Activated CD4-positive, alpha-beta memory T cell treated with anti-CD3 and anti-CD28 coated beads for 36 hours (primary cell): Measurements from ENCODE around the gene NSMCE3. TPM values are rescaled to one million over a fixed set of nuclear protein-coding genes. Genes with fewer than 3 reads are reported as not detected.
A peak's percentile ranks its signal among the peaks of the same experiment; 100 is the strongest.

Experiments used
- CTCF ChIA-PET: fragments of 350-600 bp; sonication (Branson Sonifier 250); formaldehyde crosslinking; loops from one replicate; lab custom pipeline; 2021; ENCODE audit warnings: antibody characterized with exemption, inconsistent platforms; lab: Charles Lee
- POLR2A ChIA-PET: fragments of 350-600 bp; sonication (Branson Sonifier 250); formaldehyde crosslinking; loops from one replicate; lab custom pipeline; 2021; ENCODE audit warnings: antibody characterized with exemption; lab: Charles Lee
- DNase-seq: peaks from one replicate; pipeline ENCODE4 v3.0.0-alpha.2; 2020
- H3K27ac Mint-ChIP-seq: one replicate; pipeline ENCODE4 v1.8.0; 2021; ENCODE audit warnings: mixed read lengths
- H3K27me3 Mint-ChIP-seq: one replicate; pipeline ENCODE4 v1.8.0; 2021; ENCODE audit warnings: mixed read lengths
- H3K36me3 Mint-ChIP-seq: one replicate; pipeline ENCODE4 v1.8.0; 2021; ENCODE audit warnings: mixed read lengths
- H3K4me1 Mint-ChIP-seq: one replicate; pipeline ENCODE4 v1.8.0; 2021; ENCODE audit warnings: low read depth, mixed read lengths
- H3K4me3 Mint-ChIP-seq: one replicate; pipeline ENCODE4 v1.8.0; 2021; ENCODE audit warnings: mild to moderate bottlenecking, mixed read lengths
- H3K9me3 Mint-ChIP-seq: one replicate; pipeline ENCODE4 v1.8.0; 2021; ENCODE audit warnings: mixed read lengths
- intact Hi-C: fragments of 100-400 bp; cut with micrococcal nuclease; formaldehyde crosslinking; loops from one replicate; pipeline ENCODE4 v1.15.1; 2023
- total RNA-seq, 2 experiments: library from RNA; stranded (reverse); gene quantifications; one replicate each; pipeline ENCODE4 v1.2.3, GENCODE V29; 2021

Gene NSMCE3
- total RNA-seq, 2 experiments from 2014 or later, result 7.7 TPM

- ChIA-PET CTCF (no interaction called here), POLR2A (no interaction called here)
- no peak overlapping the region for H3K27ac Mint-ChIP-seq
- no peak overlapping the region for H3K4me3 Mint-ChIP-seq
- H3K4me1 Mint-ChIP-seq, result no peaks in the 10 kb centered on the region
- no peaks in the 10 kb centered on the region for H3K36me3 Mint-ChIP-seq
- H3K9me3 Mint-ChIP-seq, result no peaks in the 10 kb centered on the region
- no peak for DNase-seq
- peaks cover 25% of the 10 kb centered on the region for H3K27me3 Mint-ChIP-seq
- intact Hi-C loops, result no loop called here
Observed at GRCh38 chr15:29289173-29289572, 19.6 kb upstream of the NSMCE3 start.

DNA sequence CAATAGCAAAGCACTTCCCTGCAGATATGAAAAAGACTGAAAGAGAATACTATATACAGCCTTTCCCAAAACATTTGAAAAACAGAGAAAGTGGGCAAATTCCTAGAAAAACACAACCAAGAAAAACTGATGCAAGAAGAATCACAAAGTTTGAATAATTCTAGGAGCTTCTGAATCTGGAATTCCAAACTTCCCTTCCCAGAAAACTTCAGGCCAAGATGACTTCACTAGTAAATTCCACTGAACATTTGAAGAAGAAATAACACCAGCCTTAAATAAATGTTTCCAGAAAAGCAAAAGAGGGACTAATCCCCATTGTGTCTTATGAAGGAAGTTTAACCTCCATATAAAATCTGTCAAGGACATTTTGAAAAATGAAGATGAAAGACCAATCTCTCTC, 15.8 kb upstream of the NSMCE3 start:
- Mint-ChIP-seq H3K36me3 (no peaks in the 10 kb centered on the region), H3K27ac (no peak overlapping the region), H3K4me3 (no peak overlapping the region), H3K27me3 (peaks cover 39% of the 10 kb centered on the region), H3K4me1 (no peaks in the 10 kb centered on the region), H3K9me3 (no peaks in the 10 kb centered on the region)
- ChIA-PET POLR2A (no interaction called here), CTCF (interaction anchor here (0.6 kb wide), 1 partner anchor 1653 kb away, joined by 4 read pairs; no protein-coding TSS in a partner anchor)
- intact Hi-C loops, result no loop called here
- no peak for DNase-seq

DNA sequence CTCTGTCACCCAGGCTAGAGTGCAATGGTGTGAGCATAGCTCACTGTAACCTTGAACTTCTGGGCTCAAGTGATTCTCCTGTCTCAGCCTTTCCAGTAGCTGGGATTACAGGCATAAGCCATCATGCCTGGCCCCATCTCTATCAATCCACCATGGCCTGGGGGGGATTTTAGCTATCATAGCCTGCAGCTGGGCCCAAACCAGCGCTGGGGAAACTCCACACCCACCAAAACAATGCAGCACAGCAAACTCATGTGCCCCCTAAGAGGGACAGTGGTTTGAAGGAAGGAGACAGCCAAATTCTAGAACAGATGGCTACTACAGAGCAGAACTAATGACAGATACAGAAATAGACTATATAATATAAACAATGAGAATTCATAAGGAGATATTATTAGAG, 13.8 kb upstream of the NSMCE3 start:
- no peaks in the 10 kb centered on the region for H3K9me3 Mint-ChIP-seq

DNA sequence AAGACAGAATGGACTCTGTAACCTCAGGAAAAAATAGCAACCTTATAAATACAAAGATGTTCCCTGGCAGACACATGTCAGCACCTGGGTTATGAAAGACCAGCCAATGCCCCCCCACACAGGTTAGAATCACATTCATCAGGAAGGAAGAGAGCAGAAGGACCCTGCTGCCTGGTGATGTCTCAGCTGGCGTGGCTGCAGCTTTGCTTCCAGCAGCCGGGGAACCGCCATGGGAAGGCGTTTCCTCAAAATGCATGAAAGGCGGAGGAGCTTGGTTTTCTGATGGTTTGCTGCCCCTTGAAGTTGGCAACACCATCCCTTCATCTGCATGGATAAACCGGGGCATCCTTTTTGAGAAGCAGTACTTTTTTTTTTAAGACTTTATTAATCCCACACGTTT, 10.9 kb upstream of the NSMCE3 start:
- Mint-ChIP-seq H3K4me3 (no peak overlapping the region), H3K27ac (no peak overlapping the region), H3K9me3 (no peaks in the 10 kb centered on the region), H3K27me3 (peaks cover 28% of the 10 kb centered on the region), H3K4me1 (no peaks in the 10 kb centered on the region), H3K36me3 (no peaks in the 10 kb centered on the region)
- intact Hi-C loops, result no loop called here
- DNase-seq, result no peak
- POLR2A ChIA-PET, result no interaction called here
- CTCF ChIA-PET, result interaction anchor here (0.7 kb wide), 1 partner anchor 389 kb away, joined by 3 read pairs; no protein-coding TSS in a partner anchor

More for the DNA sequence above, 13.8 kb upstream of the NSMCE3 start:
- Mint-ChIP-seq H3K4me3 (no peak overlapping the region), H3K4me1 (no peaks in the 10 kb centered on the region), H3K36me3 (no peaks in the 10 kb centered on the region), H3K27me3 (peaks cover 38% of the 10 kb centered on the region), H3K27ac (no peak overlapping the region)
- intact Hi-C loops, result no loop called here
- DNase-seq, result no peak
- POLR2A ChIA-PET, result no interaction called here
- CTCF ChIA-PET, result no interaction called here

- H3K27ac Mint-ChIP-seq, result no peak overlapping the region
- POLR2A ChIA-PET, result no interaction called here
- H3K9me3 Mint-ChIP-seq, result no peaks in the 10 kb centered on the region
- DNase-seq, result no peak
- H3K36me3 Mint-ChIP-seq, result no peaks in the 10 kb centered on the region
- H3K27me3 Mint-ChIP-seq, result peaks cover 16% of the 10 kb centered on the region
- no peaks in the 10 kb centered on the region for H3K4me1 Mint-ChIP-seq
- intact Hi-C loops, result no loop called here
- H3K4me3 Mint-ChIP-seq, result no peak overlapping the region
- CTCF ChIA-PET, result no interaction called here
Observed at GRCh38 chr15:29278436-29279105, 8.9 kb upstream of the NSMCE3 start.

DNA sequence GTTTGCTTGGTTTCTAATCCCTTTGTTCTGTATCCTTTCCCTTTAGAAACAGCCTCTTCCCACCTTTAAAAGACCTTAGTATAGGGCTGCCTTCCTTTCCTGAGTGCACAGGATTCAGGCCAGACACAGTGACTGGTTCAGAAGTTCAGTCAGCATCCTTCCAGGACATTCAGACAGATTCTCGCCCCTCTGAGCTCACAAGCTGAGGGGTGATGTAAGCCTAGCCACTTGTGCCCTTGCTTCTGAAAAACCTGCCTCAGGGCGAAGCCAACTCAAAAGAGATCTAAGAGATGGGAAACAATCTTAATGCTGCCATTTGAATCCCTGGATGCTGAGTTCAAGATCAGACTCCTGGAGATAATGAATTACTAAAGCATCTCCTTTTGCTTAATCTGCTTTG, 6.7 kb upstream of the NSMCE3 start:
- H3K36me3 Mint-ChIP-seq, result no peaks in the 10 kb centered on the region
- POLR2A ChIA-PET, result no interaction called here

DNA sequence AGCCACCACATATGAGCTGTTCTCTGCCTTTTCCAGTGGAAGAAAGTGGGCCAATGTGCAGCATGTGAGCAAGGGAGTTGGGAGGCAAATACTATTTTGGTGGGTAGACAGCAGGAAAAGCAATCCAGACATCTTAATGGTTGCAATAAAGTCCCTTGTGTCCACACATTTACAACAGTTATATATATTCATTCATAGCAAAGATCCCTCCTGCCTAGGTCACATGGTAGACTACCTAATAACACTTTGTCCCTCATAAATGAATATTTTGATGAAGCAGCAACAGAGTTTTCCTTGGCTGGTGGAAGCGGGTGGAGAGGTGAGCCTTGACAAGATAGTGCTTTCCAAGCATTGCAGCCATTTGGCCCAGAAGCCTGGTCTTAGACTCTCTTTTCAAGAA, 6.2 kb upstream of the NSMCE3 start:
- H3K27ac Mint-ChIP-seq, result no peak overlapping the region
- CTCF ChIA-PET, result no interaction called here
- intact Hi-C loops, result no loop called here

More for the DNA sequence above, 6.7 kb upstream of the NSMCE3 start:
- intact Hi-C loops, result no loop called here
- Mint-ChIP-seq H3K27ac (no peak overlapping the region), H3K27me3 (peaks cover 7% of the 10 kb centered on the region), H3K4me1 (peaks cover 4% of the 10 kb centered on the region), H3K9me3 (no peaks in the 10 kb centered on the region), H3K4me3 (no peak overlapping the region)
- CTCF ChIA-PET, result no interaction called here
- DNase-seq, result no peak

GRCh38 chr15:29274946-29275345, 5.3 kb upstream of the NSMCE3 start:
- no peaks in the 10 kb centered on the region for H3K9me3 Mint-ChIP-seq
- H3K4me3 Mint-ChIP-seq, result no peak overlapping the region
- CTCF ChIA-PET, result no interaction called here
- peaks cover under 1% of the 10 kb centered on the region for H3K27me3 Mint-ChIP-seq
- H3K36me3 Mint-ChIP-seq, result no peaks in the 10 kb centered on the region
- peaks cover 12% of the 10 kb centered on the region for H3K4me1 Mint-ChIP-seq
- POLR2A ChIA-PET, result no interaction called here
- DNase-seq, result no peak
- H3K27ac Mint-ChIP-seq, result no peak overlapping the region
- intact Hi-C loops, result no loop called here

More for the DNA sequence above, 6.2 kb upstream of the NSMCE3 start:
- H3K4me1 Mint-ChIP-seq, result peaks cover 5% of the 10 kb centered on the region
- H3K4me3 Mint-ChIP-seq, result no peak overlapping the region
- H3K9me3 Mint-ChIP-seq, result no peaks in the 10 kb centered on the region
- POLR2A ChIA-PET, result no interaction called here
- DNase-seq, result no peak
- no peaks in the 10 kb centered on the region for H3K36me3 Mint-ChIP-seq
- peaks cover 7% of the 10 kb centered on the region for H3K27me3 Mint-ChIP-seq

DNA sequence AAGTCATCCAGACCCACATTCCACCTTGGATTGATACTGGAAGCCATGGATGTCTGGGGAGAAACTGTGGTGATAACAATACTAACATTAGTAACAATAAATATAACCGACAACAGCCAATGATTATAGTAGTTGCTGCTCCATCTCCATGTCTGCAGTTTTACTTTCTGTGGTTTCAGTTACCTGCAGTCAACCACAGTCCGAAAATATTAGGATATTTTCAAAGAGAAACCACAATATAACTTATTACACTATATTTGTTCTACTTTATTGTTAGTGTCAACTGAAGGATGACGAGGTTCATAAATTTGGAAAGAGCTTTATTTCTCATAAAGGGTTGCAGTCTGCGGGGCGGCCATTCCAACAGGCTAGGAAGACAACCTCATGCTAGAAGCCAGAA, 2.6 kb upstream of the NSMCE3 start:
- Mint-ChIP-seq H3K27ac (no peak overlapping the region), H3K4me1 (peaks cover 25% of the 10 kb centered on the region), H3K36me3 (peaks cover 6% of the 10 kb centered on the region), H3K4me3 (no peak overlapping the region), H3K27me3 (no peaks in the 10 kb centered on the region), H3K9me3 (no peaks in the 10 kb centered on the region)
- DNase-seq, result no peak
- ChIA-PET POLR2A (no interaction called here), CTCF (no interaction called here)
- intact Hi-C loops, result no loop called here

DNA sequence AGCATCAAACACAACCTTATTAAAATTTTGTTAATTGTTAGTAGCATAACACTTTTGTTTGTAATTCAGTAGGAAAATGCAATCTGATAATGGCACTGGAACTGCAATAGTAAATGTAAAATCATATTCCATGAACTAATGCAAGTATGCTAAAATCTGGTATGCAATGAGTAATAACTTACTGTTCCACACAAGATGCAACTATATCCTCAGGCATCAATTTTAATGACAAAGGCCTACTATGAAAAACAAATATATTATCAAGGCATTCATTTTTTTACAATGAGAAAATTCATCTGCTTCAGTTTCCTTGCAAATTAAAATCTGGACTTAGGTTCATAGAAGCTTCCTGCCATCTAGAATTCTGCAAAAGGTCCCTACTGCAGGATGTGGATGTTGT, 1.4 kb upstream of the NSMCE3 start:
- Mint-ChIP-seq H3K9me3 (no peaks in the 10 kb centered on the region), H3K4me1 (peaks cover 37% of the 10 kb centered on the region), H3K36me3 (peaks cover 10% of the 10 kb centered on the region), H3K4me3 (no peak overlapping the region), H3K27ac (no peak overlapping the region), H3K27me3 (no peaks in the 10 kb centered on the region)
- intact Hi-C loops, result loop anchor here (1.0 kb wide), 1 partner anchor 88 kb away; no protein-coding TSS in a partner anchor
- ChIA-PET POLR2A (no interaction called here), CTCF (no interaction called here)
- no peak for DNase-seq

GRCh38 chr15:29270169-29270955, 740 bp upstream of the NSMCE3 start:
- Mint-ChIP-seq H3K9me3 (no peaks in the 10 kb centered on the region), H3K36me3 (peaks cover 10% of the 10 kb centered on the region), H3K27me3 (no peaks in the 10 kb centered on the region), H3K4me1 (peaks cover 42% of the 10 kb centered on the region), H3K4me3 (peak overlapping the region; percentile 88), H3K27ac (peak overlapping the region; percentile 96)
- DNase-seq, result peak; percentile 21
- CTCF ChIA-PET, result no interaction called here
- POLR2A ChIA-PET, result interaction anchor here (0.6 kb wide), 1 partner anchor 399 kb away, joined by 3 read pairs; no protein-coding TSS in a partner anchor
- intact Hi-C loops, result loop anchor here (1.0 kb wide), 1 partner anchor 87 kb away; no protein-coding TSS in a partner anchor

- ChIA-PET CTCF (interaction anchor here (2.6 kb wide), 1 partner anchor 166 kb away, joined by 10 read pairs; no protein-coding TSS in a partner anchor), POLR2A (no interaction called here)
- intact Hi-C loops, result loop anchor here (1.0 kb wide), 1 partner anchor 224 kb away; no protein-coding TSS in a partner anchor
- H3K9me3 Mint-ChIP-seq, result no peaks in the 10 kb centered on the region
- peak overlapping the region; percentile 94 for H3K27ac Mint-ChIP-seq
- peak overlapping the region; percentile 99 for H3K4me3 Mint-ChIP-seq
- H3K36me3 Mint-ChIP-seq, result peaks cover 10% of the 10 kb centered on the region
- DNase-seq, result peak; percentile 63
- no peaks in the 10 kb centered on the region for H3K27me3 Mint-ChIP-seq
- H3K4me1 Mint-ChIP-seq, result peaks cover 42% of the 10 kb centered on the region
Observed at GRCh38 chr15:29268706-29269484, 727 bp downstream of the NSMCE3 start.
